Lung (tissue), 16 donors: ENCODE measurements around the gene RNF149. TPM values are rescaled to one million over a fixed set of nuclear protein-coding genes. Genes with fewer than 3 reads are reported as not detected.
A peak's percentile ranks its signal among the peaks of the same experiment; 100 is the strongest.

Experiments used
- ATAC-seq: fragments of 200-7000 bp; cut with Tn5 transposase; one replicate; pipeline ENCODE4 v1.9.1; 2020; ENCODE audit warnings: moderate number of reproducible peaks; ENCODE audit not compliant: insufficient read depth, low FRiP score
- DNase-seq, 3 donors: peaks; one replicate each; pipeline ENCODE4 v3.0.0-alpha.2; 2013 to 2017
- H3K27ac ChIP-seq, 2 donors: one replicate each; pipeline ENCODE4 v1.5.1; 2013; ENCODE audit warnings: mild to moderate bottlenecking in 2 of 2, moderate library complexity in 2 of 2, control low read depth in 1 of 2, inconsistent platforms in 1 of 2, low read depth in 1 of 2, low read length in 1 of 2
- H3K27me3 ChIP-seq, 3 donors: one replicate each; pipeline ENCODE4 v1.5.1; 2013; ENCODE audit warnings: low read length in 2 of 3; ENCODE audit not compliant: control insufficient read depth in 3 of 3, insufficient read depth in 3 of 3
- H3K36me3 ChIP-seq, 4 donors: one replicate each; pipeline ENCODE4 v1.5.1; 2013; ENCODE audit warnings: low read length in 4 of 4, mild to moderate bottlenecking in 1 of 4, moderate library complexity in 1 of 4; ENCODE audit not compliant: control insufficient read depth in 4 of 4, insufficient read depth in 4 of 4
- H3K4me1 ChIP-seq, 5 donors: one replicate each; pipeline ENCODE4 v1.5.1; 2013; ENCODE audit warnings: low read length in 5 of 5, mild to moderate bottlenecking in 2 of 5, moderate library complexity in 1 of 5; ENCODE audit not compliant: control insufficient read depth in 5 of 5, insufficient read depth in 5 of 5
- H3K4me3 ChIP-seq: one replicate; pipeline ENCODE4 v1.5.1; 2013; ENCODE audit warnings: mild to moderate bottlenecking, control low read depth, moderate library complexity
- H3K9ac ChIP-seq, 2 donors: one replicate each; pipeline ENCODE4 v1.5.1; 2013; ENCODE audit warnings: low read length in 2 of 2, control low read depth in 1 of 2; ENCODE audit not compliant: insufficient read depth in 1 of 2
- H3K9me3 ChIP-seq, 4 donors: one replicate each; pipeline ENCODE4 v1.5.1; 2013; ENCODE audit warnings: low read length in 3 of 4, mild to moderate bottlenecking in 1 of 4, moderate library complexity in 1 of 4; ENCODE audit not compliant: control insufficient read depth in 4 of 4, insufficient read depth in 3 of 4
- CTCF ChIP-seq: IDR thresholded peaks from 2 replicates; pipeline ENCODE4 v1.5.1; 2012; ENCODE audit warnings: mild to moderate bottlenecking; ENCODE audit errors: control extremely low read depth, extremely low read depth
- WGBS, 2 donors: extraction: QIAGEN DNeasy Blood & Tissue Kit; methylation state at CpG; one replicate each; pipeline ENCODE4 v1.1.7; 2013; 5-methylcytosine and 5-hydroxymethylcytosine counted together
- long read RNA-seq, 5 donors: transcript quantifications; one replicate each; lab custom pipeline, GENCODE V29; 2026
- polyA plus RNA-seq, 2 donors: library from polyadenylated mRNA; stranded (reverse); fragments of 200-250 nt; gene quantifications; one replicate each; pipeline ENCODE4 v1.2.1, GENCODE V29; 2013
- total RNA-seq, 2 donors: library from RNA; depleted of rRNA in 1 of 2; stranded (reverse); fragments of >200 nt in 1 of 2; gene quantifications; one replicate each; pipeline ENCODE4 v1.2.1, GENCODE V29; 2014 to 2021
- donor health status: control.
- donor health status: control.
- donor health status: Bipolar disorder and iron deficiency.
- donor health status: healthy.
- donor health status: DM: yes; HTN: yes; CAD: no.

RNF149 gene
- 100 to 1,000 TPM in 1 of 2 donors, 10 to 100 TPM in 1; 92.2 to 106 TPM for total RNA-seq
- polyA plus RNA-seq, result 10 to 100 TPM; 46.7 to 94.5 TPM
- long read RNA-seq, donor 1, transcript RNF149-201 (7 exons, 2,458 nt), result major isoform, 9 of 23 reads
- long read RNA-seq, donor 1, partial matches to known transcripts, result 13 of 23 reads
- long read RNA-seq, donor 1, other reads (novel, unspliced or antisense), result 0 of 23 reads
- long read RNA-seq, donor 2, partial matches to known transcripts, result 0 of 4 reads
- long read RNA-seq, donor 2, other reads (novel, unspliced or antisense), result 0 of 4 reads
- long read RNA-seq, donor 3, partial matches to known transcripts, result 12 of 14 reads
- long read RNA-seq, donor 3, other reads (novel, unspliced or antisense), result 0 of 14 reads
- long read RNA-seq, donor 4, partial matches to known transcripts, result 0 of 3 reads
- long read RNA-seq, donor 4, other reads (novel, unspliced or antisense), result 0 of 3 reads
- long read RNA-seq, donor 5, transcript RNF149-201 (7 exons, 2,458 nt), result major isoform, 9 of 12 reads
- long read RNA-seq, donor 5, partial matches to known transcripts, result 0 of 12 reads
- long read RNA-seq, donor 5, other reads (novel, unspliced or antisense), result 0 of 12 reads

- no peaks in the 10 kb centered on the region for H3K27me3 ChIP-seq
- no peak for TF ChIP-seq CTCF
- peak within 1 kb of the TSS; percentile 92 for H3K4me3 ChIP-seq
- H3K27ac ChIP-seq, result peak within 1 kb of the TSS; percentile 96 to 98
- H3K9ac ChIP-seq, result peak within 1 kb of the TSS; percentile 81 to 82
- no peaks in the 10 kb centered on the region for H3K9me3 ChIP-seq
- H3K36me3 ChIP-seq, result peaks cover 0 to 3% (median 2%) of the 10 kb centered on the region in 4 donors
- WGBS, 2 donors, result 2% methylated on average over 74 to 76 of the region's 76 CpGs
- peaks cover 6 to 25% (median 15%) of the 10 kb centered on the region in 5 donors for H3K4me1 ChIP-seq
- ATAC-seq (peak; percentile 92), DNase-seq (peak; percentile 93 to 96 (median 94))
These were observed at the start of gene RNF149 for GRCh38 chr2:101308432-101309210. TSS of gene RNF149 (minus strand) at chr2:101308701. CDS start at chr2:101308588, 113 bp downstream.

- Histone ChIP-seq H3K4me1 (no peaks in the 10 kb centered on the region), H3K9me3 (peaks cover 0 to 2% (median 0%) of the 10 kb centered on the region in 4 donors), H3K27ac (no peak overlapping the region), H3K36me3 (no peaks in the 10 kb centered on the region), H3K27me3 (no peaks in the 10 kb centered on the region), H3K4me3 (no peak overlapping the region), H3K9ac (no peak overlapping the region)
- TF ChIP-seq CTCF, result no peak
- ATAC-seq, result no peak
- no peak for DNase-seq
These were observed 48.9 kb upstream of the RNF149 start for GRCh38 chr2:101357376-101357775.

- Histone ChIP-seq H3K27me3 (no peaks in the 10 kb centered on the region), H3K27ac (no peak overlapping the region), H3K9me3 (peaks cover 0 to 2% (median 0%) of the 10 kb centered on the region in 4 donors), H3K36me3 (no peaks in the 10 kb centered on the region), H3K4me1 (no peaks in the 10 kb centered on the region), H3K4me3 (no peak overlapping the region), H3K9ac (no peak overlapping the region)
- 73 to 80% methylated on average over 2 of the region's 2 CpGs for WGBS, 2 donors
- DNase-seq (no peak), ATAC-seq (no peak)
- no peak for TF ChIP-seq CTCF
These were observed 48.0 kb upstream of the RNF149 start for GRCh38 chr2:101356521-101356920.
